IMR-90 (cell line): ENCODE results near the gene MRC2.

Source experiments
- CEBPB ChIP-seq: IDR thresholded peaks from 2 replicates; pipeline ENCODE4 v1.6.1; 2012; ENCODE audit warnings: low read depth, low read length, improper control_type of control experiment
- CTCF ChIP-seq: conservative IDR thresholded peaks from 2 replicates; pipeline ENCODE4 v1.5.1; 2012; ENCODE audit warnings: mild to moderate bottlenecking, low read depth, low read length, improper control_type of control experiment
- MAFK ChIP-seq: IDR thresholded peaks from 2 replicates; pipeline ENCODE4 v1.6.1; 2012; ENCODE audit warnings: low read depth, low read length, improper control_type of control experiment
- POLR2A ChIP-seq: IDR thresholded peaks from 2 replicates; pipeline ENCODE4 v1.6.1; 2012; ENCODE audit warnings: mild to moderate bottlenecking, low read depth, low read length
- RFX5 ChIP-seq: IDR thresholded peaks from 2 replicates; pipeline ENCODE4 v1.8.0; 2012; ENCODE audit warnings: low read depth, mild to moderate bottlenecking, low read length, moderate library complexity
- USF2 ChIP-seq: fragments of 150-350 bp; IDR thresholded peaks from 2 replicates; pipeline ENCODE4 v1.6.1; 2017; ENCODE audit warnings: mild to moderate bottlenecking, antibody characterized with exemption, low read length, low read depth

DNA sequence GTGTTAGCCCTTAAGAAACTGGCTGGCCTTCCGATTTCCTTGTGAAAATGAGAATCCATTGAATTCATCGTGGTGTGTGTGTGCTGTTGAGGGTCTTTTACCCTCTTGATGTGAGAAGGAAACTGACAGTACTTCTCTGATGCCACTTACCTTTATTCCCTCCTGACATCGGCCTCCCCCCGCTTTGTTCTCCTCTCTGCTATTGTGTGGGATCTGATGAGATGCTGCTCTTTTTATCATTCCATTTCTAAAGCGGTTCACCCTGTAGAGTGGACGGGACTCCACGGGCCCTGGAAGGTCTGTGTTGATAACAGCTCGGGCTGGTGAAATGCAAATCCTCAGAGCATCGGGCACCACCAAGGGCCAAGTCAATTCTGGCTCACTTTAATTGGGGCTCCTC is 110.8 kb downstream of the MRC2 start:
- TF ChIP-seq CTCF (no peak), MAFK (no peak), RFX5 (no peak), POLR2A (no peak), USF2 (no peak), CEBPB (no peak)
